ENCODE measurements around the gene ZNF787.

ZNF787 gene

DNA sequence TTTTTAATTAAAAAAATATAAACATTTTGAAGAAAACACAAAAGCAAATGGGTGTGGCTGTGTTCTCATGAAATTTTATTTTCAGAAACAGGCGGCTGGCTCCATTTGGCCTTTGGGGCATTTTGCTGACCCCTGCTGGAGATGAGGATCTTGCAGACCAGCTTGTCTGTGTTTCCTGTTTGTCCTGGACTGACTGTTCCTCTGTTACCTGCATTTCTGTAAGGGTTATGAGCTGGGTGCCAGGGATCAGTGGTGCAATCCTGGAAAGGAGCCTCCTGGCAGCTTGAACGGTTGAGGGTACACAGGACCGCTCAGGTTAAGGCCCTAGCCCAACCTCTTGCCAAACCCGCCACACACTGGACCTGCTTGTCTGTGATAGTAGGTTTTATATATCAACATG, 49.9 kb downstream of the ZNF787 start:
- no peak for DNase-seq (ENCODE audit: low spot score)
- no peak for TF ChIP-seq CTCF (IDR thresholded peaks at IDR 0.05; ENCODE audit: borderline replicate concordance, control extremely low read depth, extremely low read depth, insufficient read depth, missing control alignments)
- in situ Hi-C loops (cut with MboI; ENCODE audit: low sequenced_read_pairs, unreplicated experiment) = loop anchor here (10.0 kb wide), 2 partner anchors 104 to 254 kb away; partner anchors contain the start of gene GALP

- TF ChIP-seq CTCF (IDR thresholded peaks at IDR 0.05; ENCODE audit: borderline replicate concordance, control extremely low read depth, extremely low read depth, insufficient read depth, missing control alignments) = no peak
- in situ Hi-C loops (cut with MboI; ENCODE audit: low sequenced_read_pairs, unreplicated experiment) = loop anchor here (10.0 kb wide), 3 partner anchors 105 to 275 kb away; partner anchors contain the start of gene GALP
- DNase-seq (ENCODE audit: low spot score) = no peak
Observed at GRCh38 chr19:56069642-56070041, 51.5 kb downstream of the ZNF787 start.

DNA sequence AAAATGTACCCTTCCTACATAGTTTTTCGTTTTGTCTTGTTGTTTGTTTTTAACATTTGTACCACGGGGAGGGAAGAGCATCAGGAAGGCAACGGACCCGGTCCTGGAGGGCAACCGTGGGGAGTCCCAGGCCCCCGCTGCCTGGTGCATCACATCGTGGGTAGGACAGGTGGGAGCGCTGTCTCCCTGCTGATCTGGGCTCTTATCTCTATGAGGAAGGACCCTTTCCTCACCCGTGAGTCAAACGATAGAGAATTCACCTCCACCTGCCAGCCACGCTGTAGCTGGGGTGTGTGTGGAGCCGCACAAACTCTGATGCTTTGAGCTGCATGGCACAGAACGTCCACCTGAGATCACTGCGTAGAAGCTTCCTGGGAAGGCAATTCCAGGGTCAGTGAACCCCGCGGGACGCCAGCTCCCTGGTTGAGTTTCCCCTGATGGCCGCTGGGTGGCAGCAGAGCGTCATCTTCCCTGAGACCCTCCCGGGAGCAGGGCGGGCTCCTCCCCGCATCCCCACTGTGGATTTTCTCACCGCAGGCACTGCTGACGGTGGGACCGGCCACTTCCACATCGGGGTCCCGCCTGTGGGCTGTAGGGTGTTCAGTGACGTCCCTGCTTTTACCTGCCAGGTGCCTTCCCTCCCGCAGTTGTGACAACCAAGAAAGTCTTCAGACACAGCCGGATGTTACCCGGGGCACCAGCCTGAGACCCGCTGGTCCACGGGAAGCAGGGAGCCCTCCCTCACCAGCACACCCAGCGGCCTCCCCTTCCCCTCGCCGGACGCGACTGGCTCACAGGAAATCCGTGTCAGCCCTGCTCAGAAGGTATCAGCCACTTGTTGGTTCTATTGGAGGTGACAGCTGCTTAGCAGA, 54.7 kb downstream of the ZNF787 start:
- peak; percentile 87 for DNase-seq (ENCODE audit: low spot score)
- in situ Hi-C loops (cut with MboI; ENCODE audit: low sequenced_read_pairs, unreplicated experiment) = loop anchor here (10.0 kb wide), 1 partner anchor 278 kb away; no protein-coding TSS in a partner anchor
- peak; percentile 91 for TF ChIP-seq CTCF (IDR thresholded peaks at IDR 0.05; ENCODE audit: borderline replicate concordance, control extremely low read depth, extremely low read depth, insufficient read depth, missing control alignments)

GRCh38 chr19:56053596-56053995, 67.5 kb downstream of the ZNF787 start:
- in situ Hi-C loops (cut with MboI; ENCODE audit: low sequenced_read_pairs, unreplicated experiment) = no loop called here
- TF ChIP-seq CTCF (IDR thresholded peaks at IDR 0.05; ENCODE audit: borderline replicate concordance, control extremely low read depth, extremely low read depth, insufficient read depth, missing control alignments) = no peak
- DNase-seq (ENCODE audit: low spot score) = no peak
